Measurements from ENCODE around the gene MAD1L1.

MAD1L1 gene

DNA sequence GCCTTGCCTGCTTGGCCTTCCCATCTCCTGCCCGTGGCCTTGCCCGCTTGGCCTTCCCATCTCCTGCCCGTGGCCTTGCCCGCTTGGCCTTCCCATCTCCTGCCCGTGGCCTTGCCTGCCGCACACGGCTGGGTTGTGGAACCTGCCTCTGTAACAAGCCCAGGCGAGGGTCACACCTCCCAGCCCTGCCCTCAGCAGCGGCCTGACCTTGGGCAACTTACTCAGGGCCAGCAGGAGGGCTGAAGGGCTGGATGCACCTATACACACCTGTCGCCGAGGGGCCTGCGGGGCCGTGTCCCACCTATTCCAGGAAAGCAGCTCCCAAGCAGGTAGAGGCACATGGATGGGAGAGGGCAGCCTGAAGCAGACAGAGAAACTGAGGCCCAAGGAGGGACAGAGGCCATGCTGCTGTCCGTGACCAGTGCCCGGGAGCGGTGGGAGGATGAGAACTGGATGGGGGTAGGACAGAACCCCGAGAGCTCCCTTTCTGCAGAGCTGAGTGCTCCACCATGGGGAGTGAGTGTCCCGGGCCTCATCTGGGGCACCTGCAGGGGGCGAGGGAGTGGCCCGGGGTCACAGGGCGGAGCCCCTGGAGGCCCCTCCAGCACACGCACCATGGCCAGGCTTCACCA is 285.0 kb downstream of the MAD1L1 start:
- TF ChIP-seq EZH2phosphoT487 (IDR thresholded peaks at IDR 0.05; ENCODE audit: borderline replicate concordance, low read length): no peak
- TF ChIP-seq, protein P1, sequence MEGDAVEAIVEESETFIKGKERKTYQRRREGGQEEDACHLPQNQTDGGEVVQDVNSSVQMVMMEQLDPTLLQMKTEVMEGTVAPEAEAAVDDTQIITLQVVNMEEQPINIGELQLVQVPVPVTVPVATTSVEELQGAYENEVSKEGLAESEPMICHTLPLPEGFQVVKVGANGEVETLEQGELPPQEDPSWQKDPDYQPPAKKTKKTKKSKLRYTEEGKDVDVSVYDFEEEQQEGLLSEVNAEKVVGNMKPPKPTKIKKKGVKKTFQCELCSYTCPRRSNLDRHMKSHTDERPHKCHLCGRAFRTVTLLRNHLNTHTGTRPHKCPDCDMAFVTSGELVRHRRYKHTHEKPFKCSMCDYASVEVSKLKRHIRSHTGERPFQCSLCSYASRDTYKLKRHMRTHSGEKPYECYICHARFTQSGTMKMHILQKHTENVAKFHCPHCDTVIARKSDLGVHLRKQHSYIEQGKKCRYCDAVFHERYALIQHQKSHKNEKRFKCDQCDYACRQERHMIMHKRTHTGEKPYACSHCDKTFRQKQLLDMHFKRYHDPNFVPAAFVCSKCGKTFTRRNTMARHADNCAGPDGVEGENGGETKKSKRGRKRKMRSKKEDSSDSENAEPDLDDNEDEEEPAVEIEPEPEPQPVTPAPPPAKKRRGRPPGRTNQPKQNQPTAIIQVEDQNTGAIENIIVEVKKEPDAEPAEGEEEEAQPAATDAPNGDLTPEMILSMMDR (IDR thresholded peaks at IDR 0.05; ENCODE audit: low read depth, low read length, poor library complexity, severe bottlenecking): no peak
- Histone ChIP-seq H3K4me1 (ENCODE audit: control insufficient read depth, low read length) (no peaks in the 10 kb centered on the region), H3K9me3 (ENCODE audit: control insufficient read depth, insufficient read depth, low read length) (no peaks in the 10 kb centered on the region)

GRCh38 chr7:1946773-1947450 is 285.8 kb downstream of the MAD1L1 start:
- H3K4me1 ChIP-seq (ENCODE audit: control insufficient read depth, low read length): no peaks in the 10 kb centered on the region

More for the DNA sequence above, 285.0 kb downstream of the MAD1L1 start:
- Histone ChIP-seq H3K4me3 (ENCODE audit: low read length) (no peak overlapping the region), H3K4me2 (ENCODE audit: low read length) (no peak overlapping the region), H3K27ac (ENCODE audit: low read depth, low read length) (no peak overlapping the region), H4K20me1 (ENCODE audit: control insufficient read depth, insufficient read depth, low read depth, low read length) (no peaks in the 10 kb centered on the region), H3K9me2 (replicated peaks; ENCODE audit: control insufficient read depth, low read length) (no peaks in the 10 kb centered on the region), H3F3A (ENCODE audit: control insufficient read depth, insufficient read depth) (peaks cover 4% of the 10 kb centered on the region; the same call in 1 of the 2 replicates), H3K27me3 (ENCODE audit: control insufficient read depth, low read length) (no peaks in the 10 kb centered on the region), H3K36me3 (ENCODE audit: control insufficient read depth, low read length) (peaks cover 2% of the 10 kb centered on the region; the same call in 1 of the 2 replicates), H3K79me2 (ENCODE audit: control insufficient read depth, low read length) (no peaks in the 10 kb centered on the region)

DNA sequence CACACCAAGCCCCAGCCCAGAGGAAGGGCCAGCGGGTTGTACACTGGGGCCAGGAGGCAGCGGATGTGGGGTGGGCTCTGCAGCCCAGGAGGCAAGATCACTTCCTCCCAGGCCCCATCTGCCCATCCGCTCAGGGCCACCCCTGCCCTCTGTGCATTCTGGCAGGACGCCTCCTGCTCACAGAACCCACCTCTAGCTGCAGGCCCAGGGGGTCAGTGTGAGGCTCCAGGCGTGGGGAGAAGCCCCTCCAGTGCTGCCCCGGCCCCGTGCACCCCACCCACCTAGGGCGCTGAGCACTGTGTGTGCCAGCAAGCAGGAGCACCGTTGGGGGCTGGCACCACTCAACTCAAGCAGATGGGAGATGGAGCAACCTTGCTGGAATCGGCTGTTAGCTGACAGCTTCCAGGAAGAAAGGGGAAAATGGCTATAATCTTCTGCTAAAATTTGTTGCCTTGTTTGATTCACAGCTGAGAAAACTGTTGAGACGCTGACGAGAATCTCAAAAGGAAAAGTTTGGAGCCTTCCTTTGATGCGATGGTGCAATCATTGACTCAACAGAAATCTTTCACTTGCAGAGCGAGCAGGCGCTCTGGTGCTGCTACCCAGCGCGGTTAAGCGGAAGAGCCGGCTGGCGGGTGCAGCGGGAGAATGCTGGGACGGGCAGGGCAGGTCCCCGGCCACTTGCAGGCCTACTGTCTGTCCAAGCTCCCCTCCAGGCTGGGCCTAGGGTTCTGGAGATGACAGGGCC is 286.5 kb downstream of the MAD1L1 start:
- H3K9me2 ChIP-seq (replicated peaks; ENCODE audit: control insufficient read depth, low read length): no peaks in the 10 kb centered on the region
- no peak overlapping the region for H3K4me3 ChIP-seq (ENCODE audit: low read length)
- H3K36me3 ChIP-seq (ENCODE audit: control insufficient read depth, low read length): 0 out of 2 replicates have a peak, but pooled peaks cover 2% of the 10 kb centered on the region
- peaks cover 4% of the 10 kb centered on the region for H3K4me1 ChIP-seq (ENCODE audit: control insufficient read depth, low read length)
- H3K79me2 ChIP-seq (ENCODE audit: control insufficient read depth, low read length): no peaks in the 10 kb centered on the region
- H3F3A ChIP-seq (ENCODE audit: control insufficient read depth, insufficient read depth): peaks cover 4% of the 10 kb centered on the region; the same call in 1 of the 2 replicates
- no peaks in the 10 kb centered on the region for H3K27me3 ChIP-seq (ENCODE audit: control insufficient read depth, low read length)
- H3K27ac ChIP-seq (ENCODE audit: low read depth, low read length): no peak overlapping the region
- H3K4me2 ChIP-seq (ENCODE audit: low read length): no peak overlapping the region
- no peak for TF ChIP-seq EZH2phosphoT487 (IDR thresholded peaks at IDR 0.05; ENCODE audit: borderline replicate concordance, low read length)
- TF ChIP-seq, protein P1 (IDR thresholded peaks at IDR 0.05; ENCODE audit: low read depth, low read length, poor library complexity, severe bottlenecking): no peak
- H4K20me1 ChIP-seq (ENCODE audit: control insufficient read depth, insufficient read depth, low read depth, low read length): no peaks in the 10 kb centered on the region
- no peaks in the 10 kb centered on the region for H3K9me3 ChIP-seq (ENCODE audit: control insufficient read depth, insufficient read depth, low read length)

More at GRCh38 chr7:1946773-1947450, 285.8 kb downstream of the MAD1L1 start:
- H3F3A ChIP-seq (ENCODE audit: control insufficient read depth, insufficient read depth): peaks cover 4% of the 10 kb centered on the region; the same call in 1 of the 2 replicates
- no peaks in the 10 kb centered on the region for H3K79me2 ChIP-seq (ENCODE audit: control insufficient read depth, low read length)
- H3K27ac ChIP-seq (ENCODE audit: low read depth, low read length): no peak overlapping the region
- peaks cover 2% of the 10 kb centered on the region; the same call in 1 of the 2 replicates for H3K36me3 ChIP-seq (ENCODE audit: control insufficient read depth, low read length)
- no peaks in the 10 kb centered on the region for H3K9me3 ChIP-seq (ENCODE audit: control insufficient read depth, insufficient read depth, low read length)
- TF ChIP-seq EZH2phosphoT487 (IDR thresholded peaks at IDR 0.05; ENCODE audit: borderline replicate concordance, low read length): no peak
- TF ChIP-seq, protein P1 (IDR thresholded peaks at IDR 0.05; ENCODE audit: low read depth, low read length, poor library complexity, severe bottlenecking): no peak
- no peaks in the 10 kb centered on the region for H3K27me3 ChIP-seq (ENCODE audit: control insufficient read depth, low read length)
- no peak overlapping the region for H3K4me2 ChIP-seq (ENCODE audit: low read length)
- no peak overlapping the region for H3K4me3 ChIP-seq (ENCODE audit: low read length)
- no peaks in the 10 kb centered on the region for H3K9me2 ChIP-seq (replicated peaks; ENCODE audit: control insufficient read depth, low read length)
- no peaks in the 10 kb centered on the region for H4K20me1 ChIP-seq (ENCODE audit: control insufficient read depth, insufficient read depth, low read depth, low read length)
